HG03342 (cell line): ENCODE results near the gene KCNK7.

ENCODE experiments used
- ATAC-seq: cut with Tn5 transposase; IDR thresholded peaks from one replicate; pipeline ENCODE4 v1.9.1; 2021; ENCODE audit warnings: mild to moderate bottlenecking, moderate library complexity; ENCODE audit not compliant: unreplicated experiment

KCNK7 gene

DNA sequence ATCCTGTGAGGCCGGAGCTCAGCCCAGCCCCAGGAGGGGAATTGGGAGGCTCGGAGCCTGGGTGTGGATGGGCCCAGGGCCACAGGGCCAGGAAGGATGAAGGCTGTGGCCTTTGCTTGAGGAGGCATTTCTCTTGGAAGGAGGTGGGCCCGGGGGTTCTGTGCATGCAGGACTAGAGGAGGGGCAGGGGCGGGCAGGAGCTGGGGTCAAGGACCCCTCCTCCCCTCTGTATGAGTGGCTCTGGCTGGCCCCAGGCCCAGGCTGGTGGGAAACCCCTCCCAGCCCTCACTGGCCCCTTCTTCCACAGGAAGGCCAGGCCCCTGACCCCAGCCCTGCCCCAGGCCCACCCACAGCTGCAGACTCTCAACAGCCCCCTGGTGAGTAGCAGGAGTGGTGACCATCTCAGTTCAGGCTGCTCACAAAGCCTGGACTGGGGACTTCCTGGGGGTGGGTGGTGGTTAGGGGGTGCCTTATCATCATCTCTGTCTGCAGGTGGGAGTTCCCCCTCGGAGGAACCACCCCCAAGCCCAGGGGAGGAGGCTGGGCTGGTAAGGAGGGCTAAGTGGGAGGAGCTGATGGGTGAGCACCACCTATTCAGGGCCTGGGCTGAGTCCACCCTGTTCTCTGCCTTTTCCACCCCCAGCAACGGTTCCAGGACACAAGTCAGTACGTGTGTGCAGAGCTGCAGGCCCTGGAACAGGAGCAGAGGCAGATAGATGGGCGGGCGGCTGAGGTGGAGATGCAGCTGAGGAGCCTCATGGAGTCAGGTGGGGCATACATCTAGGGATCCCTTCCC is 6.0 kb downstream of the KCNK7 start:
- no peak for ATAC-seq

DNA sequence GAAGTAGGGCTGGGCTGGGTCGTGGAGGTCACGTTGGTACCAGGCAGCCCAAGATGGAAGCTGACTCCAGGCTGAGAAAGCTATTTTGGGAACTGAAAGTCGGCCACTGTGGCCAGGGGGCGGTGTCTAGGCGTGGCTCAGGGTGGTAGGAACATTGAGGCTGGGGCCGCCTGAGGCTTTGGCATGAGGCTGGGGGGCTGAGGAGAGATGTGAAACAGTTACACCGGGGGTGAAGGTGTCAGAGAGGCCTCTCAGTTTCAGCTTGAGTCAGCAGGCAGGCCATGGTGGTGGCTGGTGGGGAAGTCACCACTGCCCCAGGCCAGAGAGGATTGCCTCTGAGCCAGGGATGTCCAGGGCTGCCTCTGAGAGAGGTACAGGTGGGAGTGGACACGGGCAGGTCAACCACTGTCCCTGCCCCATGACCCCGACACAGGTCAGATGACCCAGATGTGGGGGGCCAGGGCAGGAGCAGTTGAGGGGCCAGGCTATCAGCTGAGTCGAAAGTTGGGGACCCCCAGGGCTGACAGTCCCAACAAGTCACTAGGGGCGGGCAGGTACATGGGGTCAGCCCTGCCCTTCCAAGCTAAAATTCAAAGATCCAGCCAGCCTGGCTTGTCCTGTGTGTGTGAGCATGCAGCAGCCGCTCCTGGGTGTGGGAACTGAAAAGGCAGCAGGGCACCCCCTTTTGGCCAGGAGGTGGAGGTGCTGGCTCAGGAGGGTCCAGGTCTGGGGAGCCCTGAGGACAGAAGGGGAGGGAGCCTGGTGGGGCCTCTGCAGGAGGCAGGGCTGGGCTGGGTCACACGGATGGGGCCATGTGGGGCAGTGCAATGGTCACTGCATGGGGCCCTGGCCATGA is 7.2 kb downstream of the KCNK7 start:
- ATAC-seq, result peak; percentile 75

- ATAC-seq, result no peak
Measured at GRCh38 chr11:65586676-65587075, 8.9 kb downstream of the KCNK7 start.

DNA sequence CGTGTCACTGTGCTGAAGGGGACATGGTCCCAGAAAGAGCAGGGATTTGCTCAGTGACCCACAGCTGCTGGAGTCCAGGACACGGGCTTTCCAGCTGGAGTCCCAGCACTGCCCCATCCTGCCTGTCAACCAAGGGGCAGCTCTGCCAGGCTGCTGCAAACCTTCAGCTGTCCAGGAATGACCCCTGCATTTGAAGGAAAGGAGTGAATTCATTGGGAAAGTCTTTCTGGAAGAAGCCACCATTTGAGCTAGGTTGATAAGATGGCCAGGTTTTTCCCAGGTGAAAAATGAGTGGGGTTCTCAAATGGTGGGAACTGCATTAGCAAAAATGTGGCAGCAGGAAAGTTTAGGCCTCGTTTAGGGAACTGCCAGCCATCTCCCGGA is 9.4 kb downstream of the KCNK7 start:
- ATAC-seq, result no peak

DNA sequence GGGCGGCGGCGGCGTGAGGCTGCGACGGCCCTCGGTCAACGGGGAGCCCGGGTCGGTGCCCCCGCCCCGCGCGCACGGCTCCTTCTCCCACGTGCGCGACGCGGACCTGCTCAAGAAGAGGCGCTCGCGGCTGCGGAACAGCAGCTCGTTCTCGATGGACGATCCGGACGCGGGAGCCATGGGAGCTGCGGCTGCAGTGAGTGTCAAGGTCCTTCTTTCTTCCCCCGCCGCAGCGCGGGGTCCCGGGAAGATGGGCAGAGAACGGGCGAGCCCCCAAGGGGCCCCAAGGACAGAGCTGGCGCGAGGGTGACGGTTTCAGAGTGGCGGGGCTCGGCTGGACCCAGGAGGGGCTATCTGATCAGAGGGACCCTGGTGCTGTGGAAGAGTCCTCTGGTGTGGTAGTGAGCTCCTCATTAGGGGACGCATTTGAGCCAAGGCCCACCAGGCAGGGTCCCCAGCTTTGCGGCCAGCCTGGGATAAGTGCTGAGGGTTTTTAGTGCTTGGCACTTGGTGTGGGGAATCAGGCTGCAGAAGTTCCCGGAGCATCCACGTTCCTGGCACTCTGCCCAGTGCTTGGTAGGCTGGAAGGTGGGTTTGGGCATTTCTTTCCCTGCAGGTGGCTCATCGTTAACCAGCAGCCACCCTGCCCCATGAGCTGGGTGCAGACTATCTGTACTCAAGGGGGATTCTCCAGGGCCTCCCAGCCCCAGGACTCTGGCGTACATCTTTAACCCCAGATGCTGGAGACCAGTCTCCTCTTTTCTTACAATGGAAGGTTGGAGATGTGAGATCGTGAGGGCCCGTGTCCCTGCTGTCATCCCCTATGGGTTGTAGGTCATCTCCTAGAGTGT is 10.0 kb downstream of the KCNK7 start:
- no peak for ATAC-seq

DNA sequence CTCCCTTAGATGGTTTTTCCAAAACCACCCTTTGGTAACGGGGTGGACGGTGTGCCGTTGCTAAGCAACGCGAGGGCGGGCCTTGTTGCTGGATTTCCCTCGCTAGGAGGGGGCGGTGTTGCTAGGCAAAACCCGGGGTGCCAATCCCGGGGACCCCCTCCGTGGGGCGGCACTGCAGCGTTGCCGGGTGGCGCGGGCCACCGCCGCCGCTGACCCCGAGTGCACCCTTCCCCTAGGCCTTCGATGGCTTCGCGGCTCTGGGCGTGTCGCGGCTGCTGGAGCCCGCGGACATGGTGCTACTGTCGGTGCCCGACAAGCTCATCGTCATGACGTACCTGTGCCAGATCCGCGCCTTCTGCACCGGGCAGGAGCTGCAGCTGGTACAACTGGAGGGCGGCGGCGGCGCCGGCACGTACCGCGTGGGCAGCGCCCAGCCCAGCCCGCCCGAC is 10.9 kb downstream of the KCNK7 start:
- no peak for ATAC-seq

DNA sequence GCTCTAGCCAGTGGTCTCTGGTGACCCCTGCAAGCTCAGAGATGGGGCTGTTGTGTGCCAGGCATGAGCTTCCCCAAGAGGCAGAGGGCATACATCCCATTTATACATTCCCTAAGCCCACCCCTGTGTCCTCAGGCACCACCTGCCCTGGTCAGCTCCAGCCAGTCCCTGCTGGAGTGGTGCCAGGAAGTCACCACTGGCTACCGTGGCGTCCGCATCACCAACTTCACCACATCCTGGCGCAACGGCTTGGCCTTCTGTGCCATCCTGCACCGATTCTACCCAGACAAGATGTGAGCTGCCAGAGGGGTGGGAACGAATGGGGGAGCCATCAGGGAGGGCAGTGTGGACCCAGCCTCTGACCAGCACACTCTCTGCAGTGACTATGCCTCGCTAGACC is 11.5 kb downstream of the KCNK7 start:
- ATAC-seq, result no peak

DNA sequence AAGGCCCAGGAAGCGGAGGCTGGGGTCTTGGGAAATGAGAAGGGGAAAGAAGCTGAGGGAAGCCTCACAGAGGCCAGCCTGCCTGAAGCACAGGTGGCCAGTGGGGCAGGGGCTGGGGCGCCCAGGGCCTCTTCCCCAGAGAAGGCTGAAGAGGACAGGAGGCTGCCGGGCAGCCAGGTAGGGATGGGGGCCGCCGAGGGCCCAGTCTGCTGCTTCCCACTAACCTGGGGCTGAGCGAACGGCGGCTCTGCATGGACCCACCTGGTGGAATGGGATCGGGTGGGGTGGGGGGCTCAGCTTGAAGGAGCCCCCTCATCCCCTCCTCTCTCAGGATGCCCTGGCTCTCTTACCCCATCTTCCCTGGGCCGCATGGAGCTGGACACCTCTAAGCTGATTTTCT is 12.0 kb downstream of the KCNK7 start:
- no peak for ATAC-seq

GRCh38 chr11:65581928-65582327 is 13.7 kb downstream of the KCNK7 start:
- no peak for ATAC-seq

DNA sequence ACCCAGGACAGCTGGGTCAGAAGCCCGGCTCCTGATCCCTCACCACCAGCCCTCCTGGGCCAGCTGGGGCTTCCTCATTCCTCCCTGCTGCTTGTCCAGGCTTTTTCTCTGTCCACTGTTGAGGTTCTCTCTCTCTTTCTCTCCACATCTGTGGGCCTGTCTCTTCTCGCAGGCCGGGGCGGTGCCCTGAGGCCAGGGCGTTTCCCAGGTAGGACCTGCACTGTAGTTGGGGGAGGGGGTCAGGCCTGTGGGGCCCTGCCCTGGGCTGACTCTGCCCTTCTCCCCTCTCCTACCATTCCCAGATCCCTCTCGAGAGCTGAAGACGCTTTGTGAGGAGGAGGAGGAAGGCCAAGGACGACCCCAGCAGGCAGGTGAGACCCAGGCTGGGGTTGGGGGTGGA is 14.8 kb downstream of the KCNK7 start:
- ATAC-seq, result no peak

DNA sequence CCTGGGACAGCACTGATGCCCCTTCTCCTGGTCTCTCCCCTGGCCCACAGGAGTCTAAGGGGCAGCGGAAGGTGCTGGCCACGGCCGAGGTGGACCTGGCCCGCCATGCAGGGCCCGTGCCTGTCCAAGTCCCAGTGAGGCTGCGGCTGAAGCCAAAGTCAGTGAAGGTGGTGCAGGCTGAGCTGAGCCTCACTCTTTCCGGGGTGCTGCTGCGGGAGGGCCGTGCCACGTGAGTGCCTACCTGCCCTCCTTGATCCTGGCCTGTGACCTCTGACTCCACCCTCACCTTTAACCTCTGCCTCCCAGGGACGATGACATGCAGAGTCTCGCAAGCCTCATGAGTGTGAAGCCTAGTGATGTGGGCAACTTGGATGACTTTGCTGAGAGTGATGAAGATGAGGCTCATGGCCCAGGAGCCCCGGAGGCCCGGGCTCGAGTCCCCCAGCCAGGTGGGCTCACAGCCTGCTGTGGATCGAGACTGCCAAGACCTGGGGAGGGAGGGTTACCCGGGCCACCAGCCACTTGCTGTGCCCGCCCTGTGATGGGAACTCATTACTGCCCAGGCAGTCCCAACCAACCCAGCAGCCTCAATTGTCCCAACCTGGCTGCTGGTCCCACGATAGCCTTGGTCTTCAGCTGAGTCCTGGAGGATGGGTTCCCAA is 15.4 kb downstream of the KCNK7 start:
- no peak for ATAC-seq

DNA sequence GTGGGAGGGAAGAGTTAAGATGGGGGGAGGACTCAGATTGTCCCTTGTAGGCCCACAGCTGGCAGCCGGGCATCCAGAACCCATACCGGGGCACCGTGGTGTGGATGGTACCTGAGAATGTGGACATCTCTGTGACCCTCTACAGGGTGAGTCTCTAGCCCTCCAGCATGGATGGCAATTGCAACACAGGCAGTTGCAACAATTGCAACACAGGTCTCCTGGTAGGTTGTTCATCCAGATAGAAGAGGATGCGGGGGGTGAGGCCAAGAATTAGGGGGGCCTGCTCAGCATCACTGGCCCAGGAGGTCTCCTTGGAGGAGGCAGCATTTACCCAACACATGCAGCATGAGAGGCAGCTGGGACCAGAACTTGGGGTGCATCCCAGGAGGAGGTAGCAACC is 16.3 kb downstream of the KCNK7 start:
- no peak for ATAC-seq

- ATAC-seq, result no peak
Measured at GRCh38 chr11:65578667-65579066, 16.9 kb downstream of the KCNK7 start.

DNA sequence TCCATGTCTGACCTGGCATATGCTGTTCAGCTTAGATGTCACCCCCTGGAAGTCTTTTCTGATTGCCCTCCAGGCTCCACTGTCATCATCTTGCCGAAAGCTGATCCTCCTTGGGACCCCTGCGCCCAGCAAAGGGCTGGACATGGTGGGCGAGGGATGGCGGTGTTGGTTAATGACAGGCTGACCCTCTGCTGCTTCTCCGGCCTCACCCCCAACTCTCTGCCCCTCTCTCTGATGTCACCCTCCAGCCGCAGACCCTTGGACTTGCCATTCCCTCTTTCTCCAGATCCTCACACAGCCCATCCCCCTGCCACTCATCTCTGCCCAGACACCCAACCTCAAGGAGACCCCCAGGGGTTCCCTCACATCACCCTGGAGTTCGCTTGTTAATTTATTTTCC is 17.5 kb downstream of the KCNK7 start:
- ATAC-seq, result no peak

- no peak for ATAC-seq
Measured at GRCh38 chr11:65577756-65578109, 17.9 kb downstream of the KCNK7 start.

GRCh38 chr11:65576867-65577755 is 18.5 kb downstream of the KCNK7 start:
- no peak for ATAC-seq

DNA sequence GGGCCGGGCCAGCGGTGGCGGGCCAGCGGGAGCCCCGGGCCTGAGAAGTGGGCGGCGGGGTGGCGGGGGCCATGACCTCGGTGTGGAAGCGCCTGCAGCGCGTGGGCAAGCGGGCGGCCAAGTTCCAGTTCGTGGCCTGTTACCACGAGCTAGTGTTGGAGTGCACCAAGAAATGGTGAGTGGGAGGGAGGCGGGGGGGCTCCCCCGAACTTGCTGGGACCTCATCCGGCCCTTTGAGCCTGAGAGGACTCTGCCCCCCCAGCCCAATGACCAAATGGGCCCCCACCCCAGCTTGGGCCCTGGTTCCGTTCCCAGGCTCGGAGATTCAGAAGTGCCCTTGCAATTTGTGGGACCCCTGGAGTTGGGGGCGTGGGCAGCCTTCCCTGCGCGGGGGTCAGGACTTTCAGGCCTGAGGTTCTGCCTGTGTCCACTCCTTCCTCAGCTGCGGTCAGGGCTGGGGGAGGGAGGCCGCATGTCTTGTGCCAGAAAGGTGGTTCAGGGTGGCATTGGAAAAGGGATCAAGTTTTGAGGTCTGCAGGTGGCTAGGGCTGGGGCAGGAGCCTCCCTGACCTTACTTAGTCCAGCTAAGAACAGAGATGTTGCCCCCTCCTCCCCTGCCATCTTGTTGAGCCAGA is 19.3 kb downstream of the KCNK7 start:
- no peak for ATAC-seq

DNA sequence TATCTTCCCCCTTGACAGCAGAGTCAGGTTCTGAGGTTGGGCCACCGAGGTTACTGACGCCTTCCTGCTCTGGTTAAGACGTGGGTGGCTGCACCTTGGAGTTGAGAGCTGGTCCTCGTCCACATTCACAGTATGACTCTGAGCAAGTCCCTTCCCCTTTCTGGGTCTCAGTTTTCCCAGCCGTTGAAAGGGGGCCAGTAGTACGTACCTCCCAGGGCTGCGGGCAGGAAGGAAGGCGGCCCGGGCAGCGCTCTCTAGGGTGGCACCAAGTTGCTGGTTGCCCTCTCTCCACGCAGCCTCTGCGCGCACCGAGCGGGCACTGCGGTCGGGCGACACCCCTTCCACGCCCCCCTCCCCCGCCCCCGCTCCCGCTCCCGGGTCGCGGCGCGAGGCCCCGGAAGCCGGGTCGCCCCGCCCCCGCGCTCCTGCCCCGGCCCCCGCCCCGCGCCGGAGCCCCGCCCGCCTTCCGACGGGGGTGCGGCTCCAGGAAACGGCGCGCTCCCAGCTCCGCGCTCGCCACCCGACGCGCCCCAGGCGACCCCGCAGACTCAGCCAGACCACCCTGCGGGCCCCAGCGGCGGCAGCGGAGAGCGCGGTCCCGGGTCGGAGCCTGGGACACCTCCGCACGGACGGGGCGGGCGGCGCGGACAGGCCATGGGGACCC is 19.9 kb downstream of the KCNK7 start, which contains the start of gene EHBP1L1:
EHBP1L1 (plus strand) TSS at position 486 of the 664 bp plus-strand sequence. CDS start 250 bp downstream, outside the sequence.
- ATAC-seq, result no peak
